Astrocyte of the cerebellum (primary cell): Measurements from ENCODE around the gene GLI3.

Source experiments
- DNase-seq: peaks from one replicate; pipeline ENCODE4 v3.0.0-alpha.2; 2011; ENCODE audit warnings: low read depth
- H3K4me3 ChIP-seq: 2 replicates; pipeline ENCODE4 v1.5.1; 2011; ENCODE audit warnings: mild to moderate bottlenecking, low read depth, low read length, moderate library complexity
- in situ Hi-C: cut with HindIII; loops from 2 replicates; pipeline ENCODE4 v1.10.0; 2017; ENCODE audit warnings: low sequenced_read_pairs
- TF ChIP-seq, protein P1 (sequence below): IDR thresholded peaks from 2 replicates; pipeline ENCODE4 v1.5.1; 2012; ENCODE audit warnings: low read length, low read depth, moderate library complexity, mild to moderate bottlenecking; ENCODE audit errors: missing control alignments

Gene GLI3

DNA sequence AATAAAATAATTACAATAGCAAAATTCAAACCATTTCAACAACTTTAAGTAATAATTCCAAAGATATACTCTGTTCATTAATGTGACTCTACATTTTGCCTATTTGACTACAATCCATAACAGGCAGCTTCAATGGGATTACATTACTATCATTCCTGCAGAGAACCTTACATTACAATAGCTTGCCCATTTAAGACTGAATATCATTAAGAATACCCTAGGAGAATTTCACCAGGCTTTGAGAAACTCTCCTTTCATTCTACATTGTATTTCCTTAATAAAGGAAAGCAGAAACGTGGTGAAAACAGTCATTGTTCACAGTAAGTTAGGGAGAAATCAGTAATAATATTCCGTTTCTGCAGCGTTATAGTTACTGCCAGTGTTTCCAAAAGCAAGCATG is 209.5 kb downstream of the GLI3 start:
- no peak for DNase-seq

DNA sequence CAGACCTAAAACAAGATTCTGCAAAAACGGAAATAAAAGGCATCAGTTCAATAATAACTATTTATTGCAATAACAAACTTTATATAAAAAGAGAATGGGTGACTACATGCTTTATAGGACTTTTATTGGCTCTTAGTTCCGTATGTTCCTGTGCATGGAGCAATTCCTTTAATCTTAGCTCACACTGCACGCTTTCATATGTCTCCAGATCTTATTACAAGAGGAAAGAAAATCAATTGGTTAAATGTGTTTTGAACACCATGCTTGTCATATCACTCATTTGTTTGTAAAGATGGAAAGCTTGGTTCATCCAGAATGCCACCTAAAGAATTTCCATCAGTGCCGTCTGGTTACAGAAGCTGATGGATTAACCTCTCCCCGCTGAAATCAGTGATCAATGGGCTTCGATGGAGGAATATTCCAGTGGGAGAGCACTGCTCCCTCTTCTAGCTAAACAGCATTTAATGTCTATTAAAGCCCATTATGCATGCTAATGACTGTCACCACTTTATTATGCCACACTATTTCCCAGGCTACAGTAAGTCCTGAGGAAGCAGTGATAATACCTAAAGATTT is 210.3 kb downstream of the GLI3 start:
- H3K4me3 ChIP-seq: no peak overlapping the region
- DNase-seq: no peak
- TF ChIP-seq, protein P1, sequence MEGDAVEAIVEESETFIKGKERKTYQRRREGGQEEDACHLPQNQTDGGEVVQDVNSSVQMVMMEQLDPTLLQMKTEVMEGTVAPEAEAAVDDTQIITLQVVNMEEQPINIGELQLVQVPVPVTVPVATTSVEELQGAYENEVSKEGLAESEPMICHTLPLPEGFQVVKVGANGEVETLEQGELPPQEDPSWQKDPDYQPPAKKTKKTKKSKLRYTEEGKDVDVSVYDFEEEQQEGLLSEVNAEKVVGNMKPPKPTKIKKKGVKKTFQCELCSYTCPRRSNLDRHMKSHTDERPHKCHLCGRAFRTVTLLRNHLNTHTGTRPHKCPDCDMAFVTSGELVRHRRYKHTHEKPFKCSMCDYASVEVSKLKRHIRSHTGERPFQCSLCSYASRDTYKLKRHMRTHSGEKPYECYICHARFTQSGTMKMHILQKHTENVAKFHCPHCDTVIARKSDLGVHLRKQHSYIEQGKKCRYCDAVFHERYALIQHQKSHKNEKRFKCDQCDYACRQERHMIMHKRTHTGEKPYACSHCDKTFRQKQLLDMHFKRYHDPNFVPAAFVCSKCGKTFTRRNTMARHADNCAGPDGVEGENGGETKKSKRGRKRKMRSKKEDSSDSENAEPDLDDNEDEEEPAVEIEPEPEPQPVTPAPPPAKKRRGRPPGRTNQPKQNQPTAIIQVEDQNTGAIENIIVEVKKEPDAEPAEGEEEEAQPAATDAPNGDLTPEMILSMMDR: no peak
- in situ Hi-C loops: loop anchor here (5.0 kb wide), 1 partner anchor 44 kb away; no protein-coding TSS in a partner anchor

More for the DNA sequence above, 209.5 kb downstream of the GLI3 start:
- no peak overlapping the region for H3K4me3 ChIP-seq
- TF ChIP-seq, protein P1: no peak
- in situ Hi-C loops: loop anchor here (5.0 kb wide), 1 partner anchor 45 kb away; no protein-coding TSS in a partner anchor

DNA sequence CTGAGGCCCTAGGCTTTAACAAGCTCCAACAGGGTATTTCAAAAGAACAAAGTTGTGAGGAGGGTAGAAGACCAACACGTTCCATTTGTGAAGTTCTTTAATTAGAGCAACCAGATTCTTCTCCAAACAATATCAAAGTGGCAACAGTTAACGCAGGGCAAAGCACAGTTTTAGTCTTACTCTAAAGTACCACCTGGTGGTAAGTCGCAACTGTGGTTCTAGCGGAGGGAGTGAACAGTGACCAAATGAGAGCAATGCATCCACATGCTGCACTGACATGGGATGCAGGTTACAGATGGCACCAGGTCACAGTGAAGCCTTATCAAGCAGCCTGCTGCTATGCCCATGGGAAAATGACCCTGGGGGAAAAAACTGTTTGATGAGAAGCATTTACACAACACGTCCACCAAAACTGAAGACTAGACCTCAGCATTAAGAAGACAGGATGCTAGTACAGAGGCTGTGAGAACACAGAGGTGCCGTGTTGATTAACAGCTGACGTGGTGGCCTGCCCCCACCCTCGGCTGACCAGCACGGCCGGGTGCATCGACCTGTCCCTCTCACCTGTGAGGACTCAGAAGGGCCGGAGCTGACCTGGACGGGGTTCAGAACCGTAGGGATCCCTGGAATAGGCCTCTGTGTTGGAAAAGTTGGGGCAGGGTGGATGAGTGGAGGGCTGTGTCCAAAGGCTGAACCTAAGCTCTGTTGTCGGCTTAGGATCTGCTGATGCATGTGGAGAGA is 211.2 kb downstream of the GLI3 start:
- in situ Hi-C loops: loop anchor here (5.0 kb wide), 1 partner anchor 44 kb away; no protein-coding TSS in a partner anchor
- no peak overlapping the region for H3K4me3 ChIP-seq
- TF ChIP-seq, protein P1: no peak
- DNase-seq: no peak

DNA sequence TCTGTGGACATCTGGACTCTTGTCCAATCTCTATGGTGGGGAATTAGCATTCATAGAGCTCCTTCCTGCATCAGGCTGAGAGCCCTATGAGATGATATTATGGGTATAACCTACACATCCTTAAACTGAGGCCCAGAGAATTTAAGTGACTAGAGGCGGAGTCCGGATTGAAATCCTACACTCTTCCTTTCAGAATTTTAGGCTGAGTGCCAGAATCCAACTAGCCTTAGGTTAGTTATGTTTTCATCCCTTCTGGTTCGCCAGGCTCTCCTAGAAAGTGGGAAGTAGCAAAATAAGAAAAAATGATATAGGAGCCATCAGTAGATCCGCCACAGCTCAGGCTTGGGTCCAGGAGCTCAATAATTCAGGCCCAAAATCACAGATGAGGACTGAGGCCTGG is 212.5 kb downstream of the GLI3 start:
- DNase-seq: no peak
- TF ChIP-seq, protein P1: no peak
- no peak overlapping the region for H3K4me3 ChIP-seq
- in situ Hi-C loops: no loop called here

DNA sequence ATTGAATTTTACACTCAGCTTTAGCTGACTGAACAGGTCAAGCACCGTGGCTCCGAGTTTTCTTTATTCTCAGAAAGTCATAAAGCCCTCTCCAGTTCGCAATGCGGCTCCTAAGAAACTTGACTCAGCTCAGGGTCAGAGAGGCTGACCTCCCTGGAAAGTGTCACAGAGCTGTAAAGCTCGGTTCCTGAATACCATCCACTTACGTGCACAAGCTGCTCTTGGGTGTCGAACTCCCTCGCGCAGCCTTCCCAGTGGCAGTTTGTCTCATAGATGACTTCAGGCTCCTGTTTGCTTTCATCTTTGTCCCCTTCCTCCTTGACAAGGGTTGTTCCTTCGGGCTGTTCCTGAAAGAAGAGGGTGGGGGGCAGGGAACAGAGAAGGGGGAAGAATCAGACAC is 213.7 kb downstream of the GLI3 start:
- in situ Hi-C loops: no loop called here
- DNase-seq: no peak
- no peak overlapping the region for H3K4me3 ChIP-seq
- TF ChIP-seq, protein P1: no peak

DNA sequence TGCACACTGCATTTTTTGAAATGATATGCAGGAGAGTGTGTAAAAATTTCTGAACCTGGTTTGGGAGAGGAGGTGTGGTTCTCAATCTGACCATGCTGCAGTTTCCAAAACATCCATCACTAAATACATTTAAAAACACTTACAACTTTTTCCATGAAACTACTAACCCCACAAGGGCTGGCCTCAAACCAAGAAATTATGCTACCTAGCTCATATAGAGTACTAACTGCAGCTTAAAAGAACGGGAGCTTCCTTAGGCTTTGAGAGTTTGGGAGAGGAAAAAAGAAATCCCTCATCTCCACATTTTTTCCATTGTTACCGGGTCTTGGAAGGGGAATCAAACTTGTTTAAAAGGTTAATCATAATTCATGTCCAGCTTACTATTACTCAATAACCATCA is 214.2 kb downstream of the GLI3 start:
- no peak for DNase-seq
- TF ChIP-seq, protein P1: no peak
- in situ Hi-C loops: no loop called here

More for the DNA sequence above, 214.2 kb downstream of the GLI3 start:
- no peak overlapping the region for H3K4me3 ChIP-seq
